NCI-H524 treated with DMSO at 0.1 percent for 48 hours (cell line): Measurements from ENCODE around the gene TMEM178B.

Source experiments
- DNase-seq: peaks from one replicate; lab custom pipeline; 2025; lab: John Stamatoyannopoulos, UW

Gene TMEM178B

GRCh38 chr7:141431140-141431479 lies 357.2 kb downstream of the TMEM178B start:
- DNase-seq: no peak

- DNase-seq: no peak
These were observed 357.8 kb downstream of the TMEM178B start for GRCh38 chr7:141431711-141432110.

GRCh38 chr7:141433698-141434097 lies 359.8 kb downstream of the TMEM178B start:
- DNase-seq: no peak

DNA sequence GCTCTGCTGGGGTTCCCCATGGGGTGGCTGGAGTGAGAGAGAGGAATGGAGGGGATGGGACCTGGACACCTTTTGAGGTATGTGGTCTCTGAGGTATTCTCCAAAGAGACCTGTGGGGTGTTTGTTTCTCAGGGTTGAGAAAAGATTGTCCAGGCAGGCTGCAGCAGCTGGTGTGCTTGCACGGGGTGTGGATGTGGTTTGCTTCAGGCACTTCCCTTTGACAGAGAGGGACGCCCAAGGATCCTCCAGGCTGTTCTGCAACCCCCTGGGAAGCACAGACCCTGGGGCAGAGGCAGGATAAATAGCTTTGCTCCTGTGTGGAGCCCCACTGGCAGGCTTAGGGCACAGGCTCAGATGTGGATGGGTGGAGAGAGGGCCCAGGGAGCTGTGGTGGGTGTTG lies 362.3 kb downstream of the TMEM178B start:
- DNase-seq: no peak

- DNase-seq: no peak
These were observed 362.8 kb downstream of the TMEM178B start for GRCh38 chr7:141436575-141437075.

DNA sequence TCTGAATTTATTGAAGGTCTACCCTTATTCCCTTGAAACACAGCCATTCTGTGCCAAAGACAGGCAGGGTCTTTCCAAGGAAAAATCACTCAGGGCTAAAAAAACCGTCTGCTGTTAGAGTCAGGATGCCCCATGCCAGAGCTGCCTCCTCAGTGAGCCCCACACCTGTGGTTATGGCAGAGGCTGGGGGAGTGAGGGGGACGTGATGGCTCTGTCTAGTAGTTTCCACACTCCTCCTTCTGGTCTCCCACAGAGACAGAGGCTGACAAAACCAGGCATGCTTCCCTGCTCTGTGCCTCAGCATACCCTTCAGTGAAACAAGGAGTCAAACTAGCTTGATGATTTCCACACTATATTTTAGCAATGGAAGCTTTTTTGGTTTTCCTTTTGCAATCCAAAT lies 365.3 kb downstream of the TMEM178B start:
- DNase-seq: no peak

DNA sequence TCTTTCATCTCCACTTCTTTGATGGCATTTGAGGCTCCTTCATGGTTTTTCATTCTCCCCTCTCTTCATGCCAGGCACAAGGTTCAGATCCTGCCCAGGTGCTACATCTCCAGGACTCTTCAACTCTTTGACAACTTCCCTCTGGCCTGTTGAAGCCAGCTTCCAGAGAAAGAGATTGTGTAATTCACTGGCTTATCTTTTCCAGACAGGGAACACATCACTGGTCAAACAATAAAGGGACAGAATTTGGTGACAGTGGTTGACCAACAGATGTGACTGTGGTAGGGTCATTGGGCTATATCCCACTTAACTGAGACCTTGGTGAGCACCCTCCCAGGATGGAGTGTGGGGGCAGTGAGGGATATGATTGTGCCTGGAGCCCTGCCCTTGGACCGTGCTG lies 365.9 kb downstream of the TMEM178B start:
- no peak for DNase-seq

GRCh38 chr7:141441837-141442627 lies 368.2 kb downstream of the TMEM178B start:
- no peak for DNase-seq

- DNase-seq: no peak
These were observed 368.9 kb downstream of the TMEM178B start for GRCh38 chr7:141442781-141443180.

GRCh38 chr7:141444961-141445360 lies 371.1 kb downstream of the TMEM178B start:
- no peak for DNase-seq

- DNase-seq: no peak
These were observed 377.4 kb downstream of the TMEM178B start for GRCh38 chr7:141451232-141451631.

- no peak for DNase-seq
These were observed 379.0 kb downstream of the TMEM178B start for GRCh38 chr7:141452911-141453310.

GRCh38 chr7:141454338-141454737 lies 380.5 kb downstream of the TMEM178B start:
- DNase-seq: no peak

DNA sequence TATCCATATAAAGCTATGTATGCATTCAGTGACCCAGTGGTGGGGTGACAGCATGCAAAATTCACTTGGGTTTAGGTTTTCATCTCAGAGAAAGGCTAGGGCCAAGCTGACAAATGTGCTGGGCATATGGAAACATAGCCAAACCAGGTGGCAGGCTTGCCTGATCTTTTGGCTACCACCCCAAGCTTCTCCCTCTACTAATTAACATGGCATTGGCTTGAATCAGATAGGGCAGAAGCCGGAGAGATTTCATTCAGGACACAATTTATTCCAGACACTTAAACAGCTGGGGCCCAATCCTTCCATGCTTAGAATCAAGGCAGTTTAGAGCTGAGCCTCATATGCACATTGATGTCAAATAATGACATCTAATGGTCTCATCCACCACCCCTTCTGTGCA lies 381.9 kb downstream of the TMEM178B start:
- no peak for DNase-seq

- no peak for DNase-seq
These were observed 382.4 kb downstream of the TMEM178B start for GRCh38 chr7:141456298-141456697.

- DNase-seq: no peak
These were observed 382.8 kb downstream of the TMEM178B start for GRCh38 chr7:141456711-141457110.

GRCh38 chr7:141460781-141461715 lies 387.2 kb downstream of the TMEM178B start:
- DNase-seq: no peak

GRCh38 chr7:141461924-141462323 lies 388.1 kb downstream of the TMEM178B start:
- DNase-seq: no peak

GRCh38 chr7:141462958-141463357 lies 389.1 kb downstream of the TMEM178B start:
- no peak for DNase-seq

- DNase-seq: no peak
These were observed 390.1 kb downstream of the TMEM178B start for GRCh38 chr7:141463986-141464385.

GRCh38 chr7:141464551-141464950 lies 390.7 kb downstream of the TMEM178B start:
- no peak for DNase-seq

GRCh38 chr7:141466151-141466904 lies 392.5 kb downstream of the TMEM178B start:
- DNase-seq: no peak
